ENCODE results near the gene SPAG16. TPM values are rescaled to one million over a fixed set of nuclear protein-coding genes. Genes with fewer than 3 reads are reported as not detected.

SPAG16 gene
- polyA plus RNA-seq, 1 of the 3 experiments (the other 2 are of a cell fraction), result 29.5 TPM

- Histone ChIP-seq H3K27me3 (ENCODE audit: insufficient read depth) (no peaks in the 10 kb centered on the region), H2AFZ (ENCODE audit: low read depth) (no peak overlapping the region), H3K4me1 (ENCODE audit: control insufficient read depth in 1 of 2, insufficient read depth in 2 of 2, low read depth in 1 of 2, low read length in 1 of 2) (peaks cover 0 to 5% of the 10 kb centered on the region in 2 experiments; a peak in 2 of 4 replicates), H3K27ac (ENCODE audit: low read depth in 2 of 2, low read length in 1 of 2) (no peak overlapping the region), H4K20me1 (ENCODE audit: insufficient read depth) (no peaks in the 10 kb centered on the region), H3F3A (replicated peaks; ENCODE audit: insufficient read depth) (peaks cover 12% of the 10 kb centered on the region), H3K4me2 (no peak overlapping the region), H3K9me2 (no peaks in the 10 kb centered on the region), H3K79me2 (ENCODE audit: insufficient read depth) (no peaks in the 10 kb centered on the region), H3K9ac (no peak overlapping the region), H3K4me3 (ENCODE audit: low read depth in 2 of 2, low read length in 1 of 2) (no peak overlapping the region), H3K9me3 (no peaks in the 10 kb centered on the region), H3K36me3 (replicated peaks in 1 of 2; ENCODE audit: control insufficient read depth in 1 of 2, insufficient read depth in 2 of 2, low read length in 1 of 2) (no peaks in the 10 kb centered on the region)
- 70% methylated on average over 7 of the region's 7 CpGs for WGBS (ENCODE audit: low lambda C conversion rate)
- ChIA-PET POLR2A (no interaction called here), CTCF (interaction anchor here (1.3 kb wide), 1 partner anchor 9 kb away, joined by 4 read pairs; no protein-coding TSS in a partner anchor)
- TF ChIP-seq EP300 (IDR thresholded peaks at IDR 0.05; ENCODE audit: borderline replicate concordance in 1 of 2, low read depth in 1 of 2, low read length in 1 of 2), result no peak
- no peak for TF ChIP-seq USF1 (IDR thresholded peaks at IDR 0.05; ENCODE audit: borderline replicate concordance, low read depth)
- TF ChIP-seq GABPA (IDR thresholded peaks at IDR 0.05; ENCODE audit: low read depth), result no peak
- TF ChIP-seq SMC3 (IDR thresholded peaks at IDR 0.05; ENCODE audit: low read depth, low read length), result no peak
- no peak for TF ChIP-seq FOSL2 (IDR thresholded peaks at IDR 0.05; ENCODE audit: borderline replicate concordance, low read depth)
- TF ChIP-seq GATA2 (CRISPR knock-in tag; IDR thresholded peaks at IDR 0.05), result no peak
- TF ChIP-seq JUND (IDR thresholded peaks at IDR 0.05), result no peak
- no peak for TF ChIP-seq RFX5 (IDR thresholded peaks at IDR 0.05; ENCODE audit: low read length)
- TF ChIP-seq RAD21 (IDR thresholded peaks at IDR 0.05; ENCODE audit: low read length), result no peak
- no peak for TF ChIP-seq TCF12 (IDR thresholded peaks at IDR 0.05)
- TF ChIP-seq RXRA (IDR thresholded peaks at IDR 0.05; ENCODE audit: borderline replicate concordance, low read depth), result no peak
- DNase-seq, result no peak
Measured at GRCh38 chr2:214014551-214015220, 730.4 kb downstream of the SPAG16 start.

GRCh38 chr2:214019229-214019972 lies 735.1 kb downstream of the SPAG16 start:
- Histone ChIP-seq H3K4me3 (ENCODE audit: low read depth in 2 of 2, low read length in 1 of 2) (no peak overlapping the region), H3K9me3 (no peaks in the 10 kb centered on the region), H3K9ac (peak overlapping the region; percentile 48; the same call in 1 of the 2 replicates), H3K27ac (ENCODE audit: low read depth in 2 of 2, low read length in 1 of 2) (peak overlapping the region; percentile 68 to 95; a peak in 3 of 4 replicates), H2AFZ (ENCODE audit: low read depth) (peak overlapping the region; percentile 66; the same call in 1 of the 2 replicates), H3F3A (replicated peaks; ENCODE audit: insufficient read depth) (peaks cover 17% of the 10 kb centered on the region), H3K36me3 (replicated peaks in 1 of 2; ENCODE audit: control insufficient read depth in 1 of 2, insufficient read depth in 2 of 2, low read length in 1 of 2) (no peaks in the 10 kb centered on the region), H4K20me1 (ENCODE audit: insufficient read depth) (no peaks in the 10 kb centered on the region), H3K4me2 (peak overlapping the region; percentile 55; the same call in 1 of the 2 replicates), H3K27me3 (ENCODE audit: insufficient read depth) (no peaks in the 10 kb centered on the region), H3K4me1 (ENCODE audit: control insufficient read depth in 1 of 2, insufficient read depth in 2 of 2, low read depth in 1 of 2, low read length in 1 of 2) (peaks cover 0 to 5% of the 10 kb centered on the region in 2 experiments; a peak in 2 of 4 replicates), H3K9me2 (no peaks in the 10 kb centered on the region; the same call in 1 of the 2 replicates), H3K79me2 (ENCODE audit: insufficient read depth) (no peaks in the 10 kb centered on the region)
- 31% methylated on average over 3 of the region's 3 CpGs for WGBS (ENCODE audit: low lambda C conversion rate)
- no peak for DNase-seq
- ChIA-PET POLR2A (no interaction called here), CTCF (interaction anchor here (1.6 kb wide), 1 partner anchor 15 kb away, joined by 5 read pairs; no protein-coding TSS in a partner anchor)
- no peak for TF ChIP-seq EZH2phosphoT487 (IDR thresholded peaks at IDR 0.05; ENCODE audit: borderline replicate concordance, low read depth)
- 0 out of 2 replicates have a peak, but pooled peaks have one; percentile 6 for TF ChIP-seq SMC3 (IDR thresholded peaks at IDR 0.05; ENCODE audit: low read depth, low read length)
- TF ChIP-seq USF1 (IDR thresholded peaks at IDR 0.05; ENCODE audit: borderline replicate concordance, low read depth), result no peak
- peak; percentile 65; the same call in 1 of the 2 replicates for TF ChIP-seq ELF1 (IDR thresholded peaks at IDR 0.05)
- TF ChIP-seq FOXM1 (IDR thresholded peaks at IDR 0.05; ENCODE audit: low read depth), result peak; percentile 82
- peak; percentile 67 to 97 for TF ChIP-seq EP300 (IDR thresholded peaks at IDR 0.05; ENCODE audit: borderline replicate concordance in 1 of 2, low read depth in 1 of 2, low read length in 1 of 2)
- peak; percentile 77; the same call in 1 of the 2 replicates for TF ChIP-seq MEF2A (IDR thresholded peaks at IDR 0.05; ENCODE audit: borderline replicate concordance, low read depth)
- TF ChIP-seq, protein P1, sequence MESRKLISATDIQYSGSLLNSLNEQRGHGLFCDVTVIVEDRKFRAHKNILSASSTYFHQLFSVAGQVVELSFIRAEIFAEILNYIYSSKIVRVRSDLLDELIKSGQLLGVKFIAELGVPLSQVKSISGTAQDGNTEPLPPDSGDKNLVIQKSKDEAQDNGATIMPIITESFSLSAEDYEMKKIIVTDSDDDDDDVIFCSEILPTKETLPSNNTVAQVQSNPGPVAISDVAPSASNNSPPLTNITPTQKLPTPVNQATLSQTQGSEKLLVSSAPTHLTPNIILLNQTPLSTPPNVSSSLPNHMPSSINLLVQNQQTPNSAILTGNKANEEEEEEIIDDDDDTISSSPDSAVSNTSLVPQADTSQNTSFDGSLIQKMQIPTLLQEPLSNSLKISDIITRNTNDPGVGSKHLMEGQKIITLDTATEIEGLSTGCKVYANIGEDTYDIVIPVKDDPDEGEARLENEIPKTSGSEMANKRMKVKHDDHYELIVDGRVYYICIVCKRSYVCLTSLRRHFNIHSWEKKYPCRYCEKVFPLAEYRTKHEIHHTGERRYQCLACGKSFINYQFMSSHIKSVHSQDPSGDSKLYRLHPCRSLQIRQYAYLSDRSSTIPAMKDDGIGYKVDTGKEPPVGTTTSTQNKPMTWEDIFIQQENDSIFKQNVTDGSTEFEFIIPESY (IDR thresholded peaks at IDR 0.05; ENCODE audit: borderline replicate concordance, low read depth), result peak; percentile 84
- peak; percentile 99 for TF ChIP-seq FOSL2 (IDR thresholded peaks at IDR 0.05; ENCODE audit: borderline replicate concordance, low read depth)
- no peak for TF ChIP-seq TAF1 (IDR thresholded peaks at IDR 0.05; ENCODE audit: borderline replicate concordance, low read depth, low read length)
- TF ChIP-seq GATA2 (CRISPR knock-in tag; IDR thresholded peaks at IDR 0.05), result no peak
- peak; percentile 98 for TF ChIP-seq NFIC (IDR thresholded peaks at IDR 0.05; ENCODE audit: borderline replicate concordance)
- no peak for TF ChIP-seq FOXJ3 (CRISPR knock-in tag; IDR thresholded peaks at IDR 0.05)
